GM18870 (cell line): ENCODE data around the gene RBMS3.
"Not testable (repeated sequence)": the region's sequence is repeated elsewhere in the genome, so short reads cannot be mapped to it uniquely, and the experiment has no call there.

Experiments used
- ATAC-seq: cut with Tn5 transposase; IDR thresholded peaks from one replicate; pipeline ENCODE4 v1.9.1; 2021; ENCODE audit warnings: moderate library complexity; ENCODE audit not compliant: unreplicated experiment

Gene RBMS3

GRCh38 chr3:29337565-29337964 lies 56.7 kb downstream of the RBMS3 start:
- ATAC-seq, result no peak

GRCh38 chr3:29338377-29338776 lies 57.5 kb downstream of the RBMS3 start:
- ATAC-seq, result no peak

- ATAC-seq, result no peak
These were observed 58.4 kb downstream of the RBMS3 start for GRCh38 chr3:29339016-29339833.

- ATAC-seq, result no peak
These were observed 63.3 kb downstream of the RBMS3 start for GRCh38 chr3:29344154-29344553.

- no peak for ATAC-seq
These were observed 64.1 kb downstream of the RBMS3 start for GRCh38 chr3:29344935-29345334.

- no peak for ATAC-seq
These were observed 64.8 kb downstream of the RBMS3 start for GRCh38 chr3:29345516-29346300.

- ATAC-seq, result no peak
These were observed 66.0 kb downstream of the RBMS3 start for GRCh38 chr3:29346828-29347227.

GRCh38 chr3:29347412-29347811 lies 66.5 kb downstream of the RBMS3 start:
- ATAC-seq, result no peak

GRCh38 chr3:29348316-29348715 lies 67.4 kb downstream of the RBMS3 start:
- no peak for ATAC-seq

GRCh38 chr3:29349049-29349448 lies 68.2 kb downstream of the RBMS3 start:
- no peak for ATAC-seq

- no peak for ATAC-seq
These were observed 72.9 kb downstream of the RBMS3 start for GRCh38 chr3:29353807-29354206.

- ATAC-seq, result no peak
These were observed 74.0 kb downstream of the RBMS3 start for GRCh38 chr3:29354894-29355293.

GRCh38 chr3:29356062-29356461 lies 75.2 kb downstream of the RBMS3 start:
- no peak for ATAC-seq

- ATAC-seq, result not testable (repeated sequence)
These were observed 79.4 kb downstream of the RBMS3 start for GRCh38 chr3:29360289-29360688.

GRCh38 chr3:29363110-29363509 lies 82.2 kb downstream of the RBMS3 start:
- ATAC-seq, result no peak

GRCh38 chr3:29370021-29370420 lies 89.2 kb downstream of the RBMS3 start:
- no peak for ATAC-seq

- ATAC-seq, result no peak
These were observed 89.9 kb downstream of the RBMS3 start for GRCh38 chr3:29370476-29371420.

- peak; percentile 56 for ATAC-seq
These were observed 92.3 kb downstream of the RBMS3 start for GRCh38 chr3:29373131-29373680.

- ATAC-seq, result no peak
These were observed 93.4 kb downstream of the RBMS3 start for GRCh38 chr3:29374226-29374625.

GRCh38 chr3:29379097-29379496 lies 98.2 kb downstream of the RBMS3 start:
- no peak for ATAC-seq

GRCh38 chr3:29381595-29381994 lies 100.7 kb downstream of the RBMS3 start:
- no peak for ATAC-seq
